Body of pancreas (tissue), 4 donors: ENCODE measurements around the gene KMT2B.
A peak's percentile ranks its signal among the peaks of the same experiment; 100 is the strongest.

Experiments
- CTCF ChIP-seq, 7 experiments: fragments of 450-650 bp in 4 of 7; fragments of 200-600 bp in 3 of 7; sonication (generic) in 3 of 7; IDR thresholded peaks; one replicate each; pipeline ENCODE4 v1.5.1; 2016 to 2019; ENCODE audit warnings: antibody characterized with exemption in 7 of 7
- POLR2A ChIP-seq, 3 donors: fragments of 450-650 bp; IDR thresholded peaks; one replicate each; pipeline ENCODE4 v1.6.1; 2016; ENCODE audit warnings: antibody characterized with exemption in 3 of 3, mild to moderate bottlenecking in 2 of 3

GRCh38 chr19:35717665-35718344, at the start of gene KMT2B:
- TF ChIP-seq CTCF (IDR thresholded peaks at IDR 0.05) (peak in 1 of 7 experiments; percentile 22), POLR2A (IDR thresholded peaks at IDR 0.05) (no peak)
